ENCODE measurements around the gene ITGB1.

The ITGB1 gene

DNA sequence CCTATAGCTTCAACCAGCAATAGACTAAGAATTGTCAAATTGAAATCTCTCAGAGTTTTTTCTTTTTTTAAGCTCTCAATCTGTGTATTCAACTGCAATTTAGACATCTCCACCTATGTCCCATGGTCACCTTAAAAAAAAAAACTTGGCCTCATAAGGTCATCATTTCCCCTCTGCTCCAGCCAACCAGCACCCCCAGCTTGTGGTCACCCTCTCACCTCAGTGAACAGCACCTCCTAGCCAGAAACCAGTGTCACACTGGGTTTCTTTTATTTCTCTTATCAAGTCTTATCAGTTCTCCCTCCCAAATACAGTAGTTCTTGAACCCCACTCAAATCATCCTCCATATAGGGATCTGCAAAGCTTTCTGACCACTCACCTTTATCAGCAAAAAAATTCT, 4.0 kb downstream of the ITGB1 start:
- no peak for DNase-seq

- no peak for DNase-seq
Measured at GRCh38 chr10:32953277-32953927, 4.6 kb downstream of the ITGB1 start.

DNA sequence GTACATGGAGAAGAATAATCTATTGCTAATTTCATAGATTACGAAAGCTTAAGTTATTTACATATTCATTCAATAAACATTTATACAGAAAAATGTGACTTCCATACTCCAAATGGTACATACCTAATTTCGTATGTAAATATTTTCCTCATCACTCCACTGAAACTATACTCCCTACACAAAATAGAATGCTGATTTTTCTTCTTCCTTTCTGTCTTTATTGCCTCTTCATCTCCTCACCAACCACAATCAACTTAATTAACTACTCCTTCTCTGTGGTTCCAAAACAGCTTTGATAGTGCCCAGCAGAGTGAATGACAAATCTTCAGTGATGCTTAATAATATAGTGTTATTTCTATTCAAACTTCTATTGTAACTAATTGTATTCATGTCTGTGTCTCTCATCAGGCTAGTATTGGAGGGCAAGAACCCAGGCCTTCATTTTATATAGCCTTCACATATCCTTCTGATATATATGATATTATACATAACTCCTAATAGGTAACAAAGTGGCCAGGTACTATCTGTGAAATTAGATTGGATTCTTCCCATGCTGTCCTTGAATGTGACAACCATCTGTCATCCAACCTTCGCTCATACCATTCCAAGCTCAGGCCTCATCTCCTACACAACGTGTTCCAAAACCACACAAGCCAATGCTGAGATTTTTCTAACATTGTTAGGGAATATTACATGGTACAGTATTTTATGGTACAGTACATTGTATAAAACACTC, 5.3 kb downstream of the ITGB1 start:
- DNase-seq, result no peak

GRCh38 chr10:32952094-32952493, 5.9 kb downstream of the ITGB1 start:
- no peak for DNase-seq

GRCh38 chr10:32951111-32951510, 6.9 kb downstream of the ITGB1 start:
- DNase-seq, result no peak

DNA sequence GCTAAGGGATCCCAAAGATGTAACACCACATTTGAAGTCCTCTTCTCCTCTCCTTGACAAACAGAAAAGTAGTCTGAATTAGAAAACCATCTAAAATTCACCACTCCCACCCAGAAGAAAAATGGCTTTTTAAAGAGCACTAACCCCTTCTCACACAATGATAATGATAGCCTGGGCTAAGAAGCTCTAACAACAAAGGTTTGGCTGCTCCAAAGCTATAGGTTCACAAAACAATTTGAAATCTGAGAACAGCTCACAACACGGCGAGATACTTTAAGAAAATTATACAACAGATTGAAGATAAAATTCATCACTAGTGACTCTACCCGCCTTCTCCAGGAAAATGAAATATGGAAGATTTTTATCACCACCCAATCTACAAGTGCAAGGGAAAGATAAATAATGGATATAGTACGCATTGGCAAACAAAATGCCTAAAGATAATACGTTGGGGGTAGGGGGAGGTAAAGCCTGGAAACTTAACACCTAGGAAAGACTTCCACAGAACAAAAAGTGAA, 7.4 kb downstream of the ITGB1 start:
- no peak for DNase-seq

GRCh38 chr10:32949221-32949678, 8.8 kb downstream of the ITGB1 start:
- no peak for DNase-seq

DNA sequence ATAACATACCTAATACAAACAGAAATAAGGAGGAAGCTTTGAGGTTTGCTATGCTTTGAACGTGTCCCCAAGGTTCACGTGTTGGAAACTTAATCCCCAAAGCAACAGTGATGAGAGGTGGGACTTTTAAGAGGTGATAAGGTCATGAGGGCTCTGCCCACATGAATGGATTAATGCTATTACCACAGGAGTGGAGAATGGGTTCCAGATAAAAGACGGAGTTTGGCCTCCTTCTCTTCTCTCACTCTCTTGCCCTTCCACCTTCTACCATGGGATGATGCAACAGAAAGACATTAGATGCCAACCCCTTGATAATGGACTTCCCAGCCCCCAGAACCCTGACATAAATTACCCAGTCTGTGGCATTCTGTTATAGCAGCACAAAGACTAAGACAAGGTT, 9.6 kb downstream of the ITGB1 start:
- DNase-seq, result no peak

- DNase-seq, result no peak
Measured at GRCh38 chr10:32947586-32947985, 10.4 kb downstream of the ITGB1 start.

DNA sequence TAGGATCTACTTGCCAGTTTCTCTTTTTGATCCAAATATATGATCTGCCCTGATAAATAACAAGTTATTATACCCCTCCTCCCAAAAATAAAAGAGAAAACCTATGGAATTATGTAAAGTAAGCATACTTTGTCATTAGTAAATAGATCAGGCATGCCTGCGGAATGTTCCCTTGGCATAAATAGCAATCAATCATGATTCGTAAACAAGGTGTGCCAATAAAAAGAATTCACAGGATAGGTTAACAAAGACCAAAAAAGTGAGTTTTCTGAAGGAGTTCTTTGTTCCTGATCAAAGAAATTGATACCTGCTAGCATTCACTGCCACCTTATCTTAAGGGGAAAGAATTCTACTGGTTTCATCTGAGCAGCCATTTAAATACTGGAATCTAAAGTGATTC, 11.9 kb downstream of the ITGB1 start:
- no peak for DNase-seq

- no peak for DNase-seq
Measured at GRCh38 chr10:32943854-32944661, 14.0 kb downstream of the ITGB1 start.

- DNase-seq, result no peak
Measured at GRCh38 chr10:32943395-32943794, 14.6 kb downstream of the ITGB1 start.

DNA sequence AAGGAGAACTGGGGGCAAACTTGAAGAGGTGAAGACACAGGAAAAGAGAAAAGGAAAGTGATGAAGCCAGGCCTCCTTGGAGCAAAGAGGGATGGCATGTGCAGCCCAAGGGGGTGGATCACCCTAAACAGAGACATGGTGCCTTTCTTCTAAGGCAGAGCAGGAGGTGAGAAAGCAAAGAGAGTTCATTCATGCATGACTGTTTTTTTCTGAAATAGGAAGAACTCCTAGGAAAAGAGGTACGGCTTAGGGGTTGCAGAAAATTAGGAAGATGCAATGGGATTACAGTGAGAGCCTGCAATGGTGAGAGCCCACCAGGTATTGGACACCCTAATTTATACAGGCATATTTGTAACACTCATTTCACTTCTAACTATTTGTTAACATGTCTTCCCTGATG, 15.9 kb downstream of the ITGB1 start:
- no peak for DNase-seq

DNA sequence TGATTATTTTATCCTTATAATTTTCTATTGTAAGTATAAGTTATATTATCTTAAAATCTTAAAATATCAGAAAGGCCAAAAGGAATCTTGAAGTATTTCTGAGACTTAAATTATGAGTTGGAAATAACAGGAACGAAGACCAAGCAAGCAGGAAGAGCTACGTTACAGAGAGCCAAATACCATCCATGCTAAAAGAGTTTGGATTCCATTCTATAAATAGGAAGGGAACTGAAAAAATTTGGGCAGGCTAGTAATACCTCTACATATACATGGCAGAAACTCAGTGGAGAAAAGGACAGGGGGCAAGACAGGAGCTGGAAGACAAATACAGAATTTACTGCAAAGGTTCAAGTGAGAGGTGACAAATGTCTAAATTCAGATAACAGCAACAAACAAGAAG, 16.7 kb downstream of the ITGB1 start:
- no peak for DNase-seq

GRCh38 chr10:32940321-32941301, 17.4 kb downstream of the ITGB1 start:
- no peak for DNase-seq

- DNase-seq, result no peak
Measured at GRCh38 chr10:32939296-32940111, 18.5 kb downstream of the ITGB1 start.

- no peak for DNase-seq
Measured at GRCh38 chr10:32938554-32939061, 19.4 kb downstream of the ITGB1 start.

DNA sequence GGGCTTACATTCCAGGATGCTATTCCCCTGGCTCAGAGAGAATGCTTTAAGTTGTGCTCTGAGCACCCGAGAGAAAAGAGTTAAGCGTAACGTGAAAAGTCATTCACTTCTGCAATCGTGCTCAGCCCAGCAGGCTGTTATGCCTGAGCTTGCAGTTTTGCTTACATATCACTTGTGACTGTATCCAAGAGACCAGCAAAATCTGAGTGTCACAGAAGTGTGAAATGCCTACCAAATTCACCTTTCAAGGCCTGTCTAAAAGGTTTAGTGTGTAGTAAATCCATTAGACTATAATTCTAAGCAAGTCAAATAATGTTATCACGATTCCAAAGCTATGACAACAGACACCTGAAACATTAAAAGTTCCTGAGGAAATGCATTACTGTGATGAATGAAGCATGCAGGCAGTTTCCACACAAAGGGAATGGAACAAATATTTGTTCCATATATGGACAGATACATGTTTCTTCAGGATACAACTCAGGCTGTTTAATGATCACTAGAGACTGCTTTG, 20.1 kb downstream of the ITGB1 start:
- DNase-seq, result no peak

DNA sequence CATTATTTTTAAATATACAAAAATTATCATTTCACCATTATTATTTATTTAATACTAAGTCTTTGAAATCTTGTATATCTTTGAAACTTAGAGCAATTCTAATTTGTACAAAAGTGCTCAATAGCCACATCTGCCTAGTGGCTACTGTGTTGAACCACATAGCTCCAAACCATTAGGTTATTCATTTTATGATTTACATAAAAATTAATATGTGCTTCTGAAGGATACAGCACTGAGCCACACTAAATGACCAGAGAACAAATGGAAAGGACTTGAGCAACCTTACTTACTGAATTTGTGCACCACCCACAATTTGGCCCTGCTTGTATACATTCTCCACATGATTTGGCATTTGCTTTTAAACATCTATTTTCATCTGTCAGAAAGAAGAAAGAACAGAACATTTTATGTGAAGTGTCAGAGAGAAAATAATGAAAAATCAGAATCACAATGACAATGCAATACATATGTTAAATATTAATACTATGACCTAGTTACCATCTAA, 25.8 kb downstream of the ITGB1 start:
- DNase-seq, result no peak

DNA sequence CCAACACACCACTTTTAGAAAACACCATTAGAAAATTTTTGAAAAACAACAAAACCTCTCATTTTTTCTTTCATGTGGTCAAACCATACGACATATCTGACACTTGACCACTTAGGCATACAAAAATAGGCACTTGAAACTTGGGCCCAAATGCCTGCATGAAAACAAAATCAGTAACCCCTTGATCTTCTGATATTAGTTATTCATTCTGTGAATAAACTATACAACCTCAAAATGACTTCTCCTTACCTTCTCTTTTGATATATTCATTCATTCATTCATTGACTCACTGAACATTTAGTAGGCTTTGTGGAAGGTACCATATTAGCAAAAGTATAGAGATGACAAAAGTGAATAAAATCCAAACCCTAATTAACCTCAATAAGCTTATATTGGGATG, 26.4 kb downstream of the ITGB1 start:
- no peak for DNase-seq

- DNase-seq, result no peak
Measured at GRCh38 chr10:32930036-32930435, 28.0 kb downstream of the ITGB1 start.
